BE2C (cell line): ENCODE data around the gene PTPRD.

Experiments used
- DNase-seq: peaks from one replicate; pipeline ENCODE4 v3.0.0-alpha.2; 2020
- H3K27me3 ChIP-seq: fragments of 250-450 bp; sonication (Bioruptor Pico); 2 replicates; pipeline ENCODE4 v1.5.1; 2020; ENCODE audit warnings: mild to moderate bottlenecking
- H3K36me3 ChIP-seq: fragments of 250-450 bp; sonication (Bioruptor Pico); 2 replicates; pipeline ENCODE4 v1.5.1; 2020; ENCODE audit warnings: mild to moderate bottlenecking
- H3K4me1 ChIP-seq: fragments of 250-450 bp; sonication (Bioruptor Pico); 2 replicates; pipeline ENCODE4 v1.5.1; 2020
- H3K4me3 ChIP-seq: 2 replicates; pipeline ENCODE4 v1.5.1; 2011; ENCODE audit warnings: low read depth, low read length
- H3K9me3 ChIP-seq: fragments of 250-450 bp; sonication (Bioruptor Pico); 2 replicates; pipeline ENCODE4 v1.5.1; 2020
- CTCF ChIP-seq: IDR thresholded peaks from 2 replicates; pipeline ENCODE4 v1.5.1; 2012; ENCODE audit warnings: mild to moderate bottlenecking, low read depth, low read length

Gene PTPRD

GRCh38 chr9:8391566-8391965, 2221.2 kb downstream of the PTPRD start:
- Histone ChIP-seq H3K4me1 (no peaks in the 10 kb centered on the region), H3K9me3 (no peaks in the 10 kb centered on the region), H3K27me3 (no peaks in the 10 kb centered on the region), H3K4me3 (no peak overlapping the region), H3K36me3 (no peaks in the 10 kb centered on the region)
- no peak for DNase-seq
- TF ChIP-seq CTCF = no peak

GRCh38 chr9:8391132-8391531, 2221.7 kb downstream of the PTPRD start:
- Histone ChIP-seq H3K4me1 (no peaks in the 10 kb centered on the region), H3K27me3 (no peaks in the 10 kb centered on the region), H3K9me3 (no peaks in the 10 kb centered on the region), H3K4me3 (no peak overlapping the region), H3K36me3 (no peaks in the 10 kb centered on the region)
- TF ChIP-seq CTCF = no peak
- no peak for DNase-seq

GRCh38 chr9:8390571-8390970, 2222.2 kb downstream of the PTPRD start:
- no peaks in the 10 kb centered on the region for H3K9me3 ChIP-seq
- H3K4me3 ChIP-seq = no peak overlapping the region
- no peaks in the 10 kb centered on the region for H3K27me3 ChIP-seq
- no peaks in the 10 kb centered on the region for H3K36me3 ChIP-seq
- no peaks in the 10 kb centered on the region for H3K4me1 ChIP-seq
- DNase-seq = no peak
- no peak for TF ChIP-seq CTCF

- no peak overlapping the region for H3K4me3 ChIP-seq
- H3K36me3 ChIP-seq = no peaks in the 10 kb centered on the region
- H3K27me3 ChIP-seq = no peaks in the 10 kb centered on the region
- DNase-seq = no peak
- no peak for TF ChIP-seq CTCF
- no peaks in the 10 kb centered on the region for H3K4me1 ChIP-seq
- no peaks in the 10 kb centered on the region for H3K9me3 ChIP-seq
Observed at GRCh38 chr9:8389531-8389930, 2223.3 kb downstream of the PTPRD start.

- Histone ChIP-seq H3K9me3 (no peaks in the 10 kb centered on the region), H3K27me3 (no peaks in the 10 kb centered on the region), H3K36me3 (no peaks in the 10 kb centered on the region), H3K4me3 (no peak overlapping the region), H3K4me1 (no peaks in the 10 kb centered on the region)
- TF ChIP-seq CTCF = no peak
- DNase-seq = no peak
Observed at GRCh38 chr9:8388132-8388531, 2224.7 kb downstream of the PTPRD start.

GRCh38 chr9:8384091-8384490, 2228.7 kb downstream of the PTPRD start:
- no peak for DNase-seq
- H3K4me1 ChIP-seq = no peaks in the 10 kb centered on the region

More at GRCh38 chr9:8384091-8384490, 2228.7 kb downstream of the PTPRD start:
- no peaks in the 10 kb centered on the region for H3K36me3 ChIP-seq
- TF ChIP-seq CTCF = no peak
- no peaks in the 10 kb centered on the region for H3K27me3 ChIP-seq
- H3K4me3 ChIP-seq = no peak overlapping the region
- H3K9me3 ChIP-seq = no peaks in the 10 kb centered on the region
